Liver (tissue), 3 donors: ENCODE measurements around the gene ATXN3.

Experiments used
- CTCF ChIP-seq: fragments of 150-350 bp; IDR thresholded peaks from 2 replicates; pipeline ENCODE4 v1.5.1; 2017; ENCODE audit warnings: improper control_type of control experiment, low read depth, low read length; ENCODE audit not compliant: missing input control
- EGR1 ChIP-seq, 2 donors: IDR thresholded peaks; 2 replicates each; pipeline ENCODE4 v1.6.1; 2016 to 2018; ENCODE audit warnings: antibody characterized with exemption in 2 of 2, low read depth in 2 of 2
- GABPA ChIP-seq, 2 donors: IDR thresholded peaks in 1 of 2; conservative IDR thresholded peaks in 1 of 2; 2 replicates each; pipeline ENCODE4 v1.6.1; 2016; ENCODE audit warnings: antibody characterized with exemption in 2 of 2, mild to moderate bottlenecking in 1 of 2, moderate library complexity in 1 of 2
- HNF4A ChIP-seq, 2 donors: conservative IDR thresholded peaks; 2 replicates each; pipeline ENCODE4 v1.6.1; 2016; ENCODE audit warnings: antibody characterized with exemption in 2 of 2, mild to moderate bottlenecking in 2 of 2
- HNF4G ChIP-seq: IDR thresholded peaks from 2 replicates; pipeline ENCODE4 v1.6.1; 2016; ENCODE audit warnings: antibody characterized with exemption
- NR2F2 ChIP-seq: IDR thresholded peaks from 2 replicates; pipeline ENCODE4 v1.6.1; 2016; ENCODE audit warnings: antibody characterized with exemption
- RAD21 ChIP-seq, 2 donors: IDR thresholded peaks; 2 replicates each; pipeline ENCODE4 v1.6.1; 2016; ENCODE audit warnings: antibody characterized with exemption in 2 of 2, mild to moderate bottlenecking in 2 of 2
- REST ChIP-seq: IDR thresholded peaks from 2 replicates; pipeline ENCODE4 v1.6.1; 2016; ENCODE audit warnings: antibody characterized with exemption, mild to moderate bottlenecking
- SP1 ChIP-seq: IDR thresholded peaks from 2 replicates; pipeline ENCODE4 v1.6.1; 2018; ENCODE audit warnings: antibody characterized with exemption, mild to moderate bottlenecking
- TAF1 ChIP-seq: conservative IDR thresholded peaks from 2 replicates; pipeline ENCODE4 v1.6.1; 2016; ENCODE audit warnings: antibody characterized with exemption, mild to moderate bottlenecking
- YY1 ChIP-seq: IDR thresholded peaks from 2 replicates; pipeline ENCODE4 v1.6.1; 2016; ENCODE audit warnings: antibody characterized with exemption, mild to moderate bottlenecking
- TF ChIP-seq, protein P1 (sequence below): IDR thresholded peaks from 2 replicates; pipeline ENCODE4 v1.6.1; 2016; ENCODE audit warnings: antibody characterized with exemption
- TF ChIP-seq, protein P2 (sequence below): IDR thresholded peaks from 2 replicates; pipeline ENCODE4 v1.6.1; 2016; ENCODE audit warnings: antibody characterized with exemption
- TF ChIP-seq, protein P3 (sequence below): IDR thresholded peaks from 2 replicates; pipeline ENCODE4 v1.6.1; 2016; ENCODE audit warnings: antibody characterized with exemption
- donor health status: healthy.
- donor health status: healthy.

GRCh38 chr14:92033906-92034687 is 72.3 kb downstream of the ATXN3 start:
- TF ChIP-seq RAD21 (IDR thresholded peaks at IDR 0.05) (no peak), YY1 (no peak), CTCF (no peak), HNF4G (no peak), GABPA (IDR thresholded peaks at IDR 0.05 in 1 of 2, conservative IDR thresholded peaks at IDR 0.05 in 1 of 2) (no peak), REST (no peak), TAF1 (no peak), EGR1 (IDR thresholded peaks at IDR 0.05; ENCODE audit: low read depth in 2 of 2) (no peak), SP1 (no peak), HNF4A (conservative IDR thresholded peaks at IDR 0.05) (peak; percentile 9 to 16), NR2F2 (no peak)
- TF ChIP-seq, protein P1, sequence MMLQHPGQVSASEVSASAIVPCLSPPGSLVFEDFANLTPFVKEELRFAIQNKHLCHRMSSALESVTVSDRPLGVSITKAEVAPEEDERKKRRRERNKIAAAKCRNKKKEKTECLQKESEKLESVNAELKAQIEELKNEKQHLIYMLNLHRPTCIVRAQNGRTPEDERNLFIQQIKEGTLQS = no peak
- TF ChIP-seq, protein P2, sequence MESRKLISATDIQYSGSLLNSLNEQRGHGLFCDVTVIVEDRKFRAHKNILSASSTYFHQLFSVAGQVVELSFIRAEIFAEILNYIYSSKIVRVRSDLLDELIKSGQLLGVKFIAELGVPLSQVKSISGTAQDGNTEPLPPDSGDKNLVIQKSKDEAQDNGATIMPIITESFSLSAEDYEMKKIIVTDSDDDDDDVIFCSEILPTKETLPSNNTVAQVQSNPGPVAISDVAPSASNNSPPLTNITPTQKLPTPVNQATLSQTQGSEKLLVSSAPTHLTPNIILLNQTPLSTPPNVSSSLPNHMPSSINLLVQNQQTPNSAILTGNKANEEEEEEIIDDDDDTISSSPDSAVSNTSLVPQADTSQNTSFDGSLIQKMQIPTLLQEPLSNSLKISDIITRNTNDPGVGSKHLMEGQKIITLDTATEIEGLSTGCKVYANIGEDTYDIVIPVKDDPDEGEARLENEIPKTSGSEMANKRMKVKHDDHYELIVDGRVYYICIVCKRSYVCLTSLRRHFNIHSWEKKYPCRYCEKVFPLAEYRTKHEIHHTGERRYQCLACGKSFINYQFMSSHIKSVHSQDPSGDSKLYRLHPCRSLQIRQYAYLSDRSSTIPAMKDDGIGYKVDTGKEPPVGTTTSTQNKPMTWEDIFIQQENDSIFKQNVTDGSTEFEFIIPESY = no peak
- TF ChIP-seq, protein P3, sequence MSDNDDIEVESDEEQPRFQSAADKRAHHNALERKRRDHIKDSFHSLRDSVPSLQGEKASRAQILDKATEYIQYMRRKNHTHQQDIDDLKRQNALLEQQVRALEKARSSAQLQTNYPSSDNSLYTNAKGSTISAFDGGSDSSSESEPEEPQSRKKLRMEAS = no peak
